GM20000 (cell line): Measurements from ENCODE around the gene PSENEN.
"Not testable (repeated sequence)": the region's sequence is repeated elsewhere in the genome, so short reads cannot be mapped to it uniquely, and the experiment has no call there.

Source experiments
- DNase-seq: peaks from one replicate; pipeline ENCODE4 v3.0.0; 2012; ENCODE audit warnings: low spot score
- TF ChIP-seq, protein P1 (sequence below): IDR thresholded peaks from 2 replicates; pipeline ENCODE4 v1.5.1; 2012; ENCODE audit warnings: mild to moderate bottlenecking, control low read depth; ENCODE audit errors: extremely low read depth, missing control alignments

PSENEN gene

DNA sequence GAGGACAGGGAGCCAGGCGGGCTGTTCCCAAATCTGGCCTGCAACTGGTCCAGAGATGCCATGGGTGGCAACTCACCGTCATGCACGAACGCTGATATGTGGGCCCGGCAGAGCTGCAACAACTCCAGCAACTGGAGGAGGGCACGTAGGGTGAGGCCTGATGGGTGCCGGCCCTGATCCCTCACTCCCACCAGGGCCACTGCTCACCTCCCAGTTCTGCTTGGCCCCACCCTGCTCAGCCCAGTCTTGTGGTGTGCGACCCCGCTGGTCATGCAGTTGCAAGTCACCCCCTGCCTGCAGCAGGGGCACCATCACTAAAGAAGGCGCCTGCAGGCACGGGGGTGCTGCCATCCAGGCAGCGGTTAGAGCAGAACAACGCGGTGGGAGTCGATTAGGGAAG lies 46.9 kb downstream of the PSENEN start:
- TF ChIP-seq, protein P1, sequence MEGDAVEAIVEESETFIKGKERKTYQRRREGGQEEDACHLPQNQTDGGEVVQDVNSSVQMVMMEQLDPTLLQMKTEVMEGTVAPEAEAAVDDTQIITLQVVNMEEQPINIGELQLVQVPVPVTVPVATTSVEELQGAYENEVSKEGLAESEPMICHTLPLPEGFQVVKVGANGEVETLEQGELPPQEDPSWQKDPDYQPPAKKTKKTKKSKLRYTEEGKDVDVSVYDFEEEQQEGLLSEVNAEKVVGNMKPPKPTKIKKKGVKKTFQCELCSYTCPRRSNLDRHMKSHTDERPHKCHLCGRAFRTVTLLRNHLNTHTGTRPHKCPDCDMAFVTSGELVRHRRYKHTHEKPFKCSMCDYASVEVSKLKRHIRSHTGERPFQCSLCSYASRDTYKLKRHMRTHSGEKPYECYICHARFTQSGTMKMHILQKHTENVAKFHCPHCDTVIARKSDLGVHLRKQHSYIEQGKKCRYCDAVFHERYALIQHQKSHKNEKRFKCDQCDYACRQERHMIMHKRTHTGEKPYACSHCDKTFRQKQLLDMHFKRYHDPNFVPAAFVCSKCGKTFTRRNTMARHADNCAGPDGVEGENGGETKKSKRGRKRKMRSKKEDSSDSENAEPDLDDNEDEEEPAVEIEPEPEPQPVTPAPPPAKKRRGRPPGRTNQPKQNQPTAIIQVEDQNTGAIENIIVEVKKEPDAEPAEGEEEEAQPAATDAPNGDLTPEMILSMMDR: no peak
- no peak for DNase-seq

DNA sequence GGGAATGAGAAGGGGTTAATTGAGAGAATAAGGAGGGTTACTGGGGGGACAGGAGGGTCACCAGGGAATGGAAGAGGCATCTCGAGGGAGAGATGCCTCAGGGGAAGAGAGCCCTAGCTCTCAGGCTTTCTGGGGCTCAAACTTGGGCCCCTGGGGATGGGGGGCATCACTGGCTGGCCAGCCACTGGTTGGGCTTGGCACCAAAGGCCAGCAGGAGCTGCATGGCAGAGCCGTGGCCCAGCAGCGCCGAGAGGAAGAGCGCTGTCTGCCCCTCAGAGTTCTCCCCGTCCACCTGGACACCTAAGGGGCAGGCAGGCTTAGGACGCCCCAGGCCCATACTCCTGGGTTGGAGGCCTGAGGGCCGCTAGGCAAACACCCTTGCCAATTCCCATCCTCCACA lies 47.4 kb downstream of the PSENEN start:
- TF ChIP-seq, protein P1: no peak
- no peak for DNase-seq

DNA sequence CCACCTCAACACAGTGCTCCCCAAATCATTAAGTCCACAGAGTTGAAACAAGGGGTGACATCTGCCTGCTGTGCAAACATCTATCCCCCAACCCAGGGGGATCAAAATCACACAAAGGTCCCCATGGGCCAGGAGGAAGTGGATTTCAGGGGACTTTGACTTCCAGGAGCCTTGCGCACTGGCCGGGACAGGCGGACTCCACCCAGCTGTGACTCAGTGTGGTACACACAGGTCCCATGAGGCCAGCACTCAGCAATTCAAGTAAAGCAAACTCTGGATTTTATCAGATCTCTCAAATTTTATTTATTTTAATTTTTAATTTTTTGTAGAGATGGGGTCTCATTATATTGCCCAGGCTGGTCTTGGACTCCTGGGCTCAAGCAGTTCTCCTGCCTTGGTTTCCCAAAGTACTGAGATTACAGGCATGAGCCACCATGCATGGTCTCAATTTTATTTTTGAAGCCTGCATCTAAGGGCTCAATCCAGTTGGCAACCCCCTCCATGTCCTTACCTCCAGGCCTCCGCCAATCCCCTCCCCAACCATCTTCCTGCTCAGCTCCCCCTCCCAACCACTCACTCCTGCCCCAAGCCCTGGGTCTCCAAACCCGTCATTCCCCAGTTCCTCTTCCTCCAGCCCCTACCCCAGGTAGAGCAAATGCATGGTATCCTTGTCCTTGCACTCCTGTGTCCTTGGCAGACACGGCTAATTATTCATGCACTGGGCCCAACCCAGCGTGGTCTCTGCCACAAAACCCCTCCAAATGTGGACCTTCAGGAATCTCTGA lies 48.1 kb downstream of the PSENEN start:
- TF ChIP-seq, protein P1: no peak
- DNase-seq: no peak

DNA sequence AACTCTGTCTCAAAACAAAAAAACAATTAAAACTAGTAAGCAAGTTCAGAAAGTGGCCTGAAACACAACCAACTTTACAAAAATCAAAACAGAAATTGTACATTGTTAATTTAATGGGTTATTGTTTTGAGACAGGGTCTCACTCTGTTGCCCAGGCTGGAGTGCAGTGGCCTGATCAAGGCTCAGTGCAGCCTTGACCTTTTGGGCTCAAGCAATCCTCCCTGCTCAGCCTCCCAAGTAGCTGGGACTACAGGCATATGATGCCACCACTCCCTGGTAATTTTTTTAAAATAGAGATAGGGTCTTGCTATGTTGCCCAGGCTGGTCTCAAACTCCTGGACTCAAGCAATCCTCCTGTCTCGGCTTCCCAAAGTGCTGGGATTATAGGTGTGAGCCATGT lies 50.1 kb downstream of the PSENEN start:
- not testable (repeated sequence) for DNase-seq
